Activated T-cell treated with anti-CD3 and anti-CD28 coated beads, Interleukin-2, amount 50 U/mL, for 1 hour (primary cell): ENCODE measurements around the gene PROSER2.
"Not testable (repeated sequence)": the region's sequence is repeated elsewhere in the genome, so short reads cannot be mapped to it uniquely, and the experiment has no call there.

Experiments used
- DNase-seq: peaks from one replicate; pipeline ENCODE4 v3.0.0-alpha.2; 2020

PROSER2 gene

DNA sequence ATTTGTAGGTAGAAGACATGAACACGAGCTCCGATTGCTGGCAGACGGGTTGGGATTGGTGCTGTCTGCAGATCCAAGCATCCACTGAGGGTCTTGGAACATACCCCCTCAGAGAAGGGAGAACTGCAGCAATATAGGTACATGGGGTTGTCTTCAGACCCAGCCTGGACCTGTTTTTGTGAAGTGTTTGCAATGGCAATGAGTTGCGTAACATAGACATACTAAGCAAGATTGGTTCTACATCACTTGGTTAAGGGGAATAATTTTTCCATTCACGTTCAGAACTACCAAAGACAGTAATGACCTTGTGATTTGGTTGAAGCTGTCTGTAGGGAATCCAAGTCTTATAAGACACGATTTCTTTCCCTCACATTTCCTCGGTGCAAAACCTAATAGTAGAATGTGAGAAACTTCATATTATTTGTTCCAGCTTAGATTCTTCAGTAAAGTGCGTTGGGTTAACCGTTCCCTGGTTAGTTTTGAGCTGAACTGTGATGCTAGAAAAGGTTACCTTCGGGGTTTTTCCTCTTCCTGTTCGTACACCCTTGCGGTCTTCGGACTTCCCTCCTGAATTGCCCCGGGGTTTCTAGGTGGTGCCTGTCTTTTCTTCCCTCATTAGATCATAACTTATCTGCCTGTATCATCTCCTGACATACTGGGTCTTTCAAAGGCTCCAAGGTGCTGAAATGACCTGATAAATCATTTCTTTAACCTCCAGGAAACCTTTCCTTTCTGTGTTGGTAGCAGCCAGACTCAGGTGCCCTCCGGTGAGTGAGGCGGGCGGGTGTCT, 14.4 kb downstream of the PROSER2 start:
- no peak for DNase-seq

DNA sequence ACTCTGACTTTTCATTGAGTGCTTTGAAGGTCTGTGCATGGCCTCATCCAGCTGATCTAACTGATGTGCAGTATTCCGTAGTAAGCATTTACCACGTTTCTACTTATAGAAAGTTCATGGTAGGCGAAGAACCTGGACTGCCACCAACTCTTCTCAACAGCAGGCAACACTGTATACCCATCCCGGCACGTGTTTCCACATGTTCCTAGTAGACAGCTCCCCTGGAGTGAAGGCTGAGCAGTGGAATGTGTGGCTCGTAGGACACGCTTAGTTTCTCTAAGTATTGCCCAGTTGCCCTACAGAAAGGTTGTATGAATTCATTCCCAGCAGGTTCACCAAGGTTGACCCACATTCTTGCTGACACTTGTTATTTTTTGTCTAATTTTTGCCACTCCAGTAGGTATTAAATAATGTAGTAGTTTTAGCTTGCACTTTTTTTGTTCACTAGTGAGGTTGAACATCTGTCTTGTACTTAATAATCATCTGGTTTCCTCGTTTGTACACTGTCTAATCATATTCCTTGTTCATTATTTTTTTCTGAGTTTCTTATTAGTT, 15.2 kb downstream of the PROSER2 start:
- DNase-seq: no peak

DNA sequence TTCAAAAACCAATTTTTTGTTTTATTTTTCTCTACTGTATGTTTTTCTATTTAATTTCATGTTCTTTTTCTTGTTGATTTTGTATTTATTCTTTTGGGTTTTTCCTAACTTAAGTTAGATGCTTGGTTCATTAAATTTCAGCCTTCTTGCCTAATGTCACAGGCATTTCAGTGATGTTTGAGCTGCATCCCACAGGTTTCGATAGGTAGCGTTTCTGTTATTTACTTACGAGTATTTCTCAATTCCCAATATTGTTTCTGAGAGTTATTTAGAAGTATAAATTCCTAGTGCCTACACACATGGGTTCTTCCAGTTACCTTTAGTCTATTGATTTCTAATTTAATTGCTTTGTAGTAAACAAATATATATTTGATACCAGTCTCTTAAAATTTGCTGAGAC, 18.2 kb downstream of the PROSER2 start:
- DNase-seq: no peak

DNA sequence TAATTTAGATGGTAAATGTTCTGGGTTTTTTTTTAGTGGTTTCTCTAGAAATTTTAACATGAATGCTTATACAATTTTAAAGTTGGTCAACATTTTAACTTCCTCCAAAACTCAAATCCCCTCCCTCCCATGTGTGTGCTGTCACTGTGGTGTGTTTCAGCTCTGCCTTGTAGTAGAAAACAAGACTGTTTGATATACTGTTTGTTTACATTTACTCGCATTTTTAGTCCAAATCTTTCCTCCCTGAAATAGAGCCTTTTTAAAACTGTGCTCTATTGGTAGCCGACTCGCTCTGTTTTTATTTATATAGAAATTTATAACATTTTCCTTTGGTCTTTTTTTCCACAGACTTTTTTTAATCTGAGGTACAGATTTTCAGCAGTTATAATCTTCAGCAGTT, 19.3 kb downstream of the PROSER2 start:
- DNase-seq: no peak

DNA sequence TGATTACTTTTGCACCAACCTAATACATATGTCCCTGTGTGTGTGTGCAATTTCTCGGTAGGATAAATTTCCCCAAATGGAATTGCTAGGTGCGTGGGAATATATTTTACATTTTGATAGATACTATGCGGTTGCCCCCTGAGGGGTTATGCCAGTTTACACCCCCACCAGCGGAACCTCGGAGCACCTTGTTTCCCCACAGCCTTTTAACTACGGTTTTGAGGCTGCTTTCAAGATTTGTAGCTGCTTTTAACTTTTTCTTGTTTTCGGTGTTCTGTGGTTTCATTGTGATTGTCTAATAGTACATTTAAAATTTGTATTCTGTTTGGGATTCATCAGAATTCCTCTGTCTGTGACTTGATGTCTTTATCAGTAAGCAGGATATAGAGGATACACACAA, 22.0 kb downstream of the PROSER2 start:
- no peak for DNase-seq

DNA sequence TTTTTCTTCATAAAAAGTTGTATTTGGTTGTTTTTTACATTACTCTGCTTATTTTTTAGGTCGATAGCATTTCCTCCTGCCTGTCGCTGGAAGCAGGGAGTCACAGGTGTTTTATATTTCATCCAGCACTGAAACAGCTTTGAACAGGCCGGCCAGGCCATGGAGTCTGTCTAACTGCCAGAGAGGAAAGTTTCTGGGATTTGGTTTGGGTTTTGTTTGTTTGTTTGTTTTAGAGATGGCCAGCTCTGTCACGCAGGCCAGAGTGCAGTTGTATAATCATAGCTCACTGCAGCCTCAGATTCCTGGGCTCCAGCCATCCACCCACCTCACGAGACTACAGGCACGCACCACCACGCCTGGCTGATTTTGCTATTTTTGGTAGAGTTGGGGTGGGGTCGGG, 23.4 kb downstream of the PROSER2 start:
- DNase-seq: no peak

DNA sequence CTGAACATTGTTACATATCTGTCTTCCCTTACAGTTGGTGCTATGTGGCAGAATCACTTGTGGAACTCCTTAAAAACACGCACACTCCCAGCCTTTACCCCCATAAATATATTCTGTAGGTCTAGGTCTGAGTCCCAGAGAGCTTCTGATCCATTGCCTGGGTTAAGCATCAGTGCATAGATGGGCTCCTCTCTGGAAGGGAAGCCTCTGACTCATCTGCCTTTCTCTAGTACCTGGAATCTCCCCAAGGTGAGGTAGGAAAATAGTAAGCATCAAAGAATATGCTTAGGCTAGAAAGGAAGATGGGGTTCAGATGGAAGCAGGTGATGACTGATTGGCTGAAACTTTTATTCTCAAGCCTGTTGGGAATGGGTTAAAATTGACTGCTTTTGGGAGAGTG, 26.1 kb downstream of the PROSER2 start:
- no peak for DNase-seq

DNA sequence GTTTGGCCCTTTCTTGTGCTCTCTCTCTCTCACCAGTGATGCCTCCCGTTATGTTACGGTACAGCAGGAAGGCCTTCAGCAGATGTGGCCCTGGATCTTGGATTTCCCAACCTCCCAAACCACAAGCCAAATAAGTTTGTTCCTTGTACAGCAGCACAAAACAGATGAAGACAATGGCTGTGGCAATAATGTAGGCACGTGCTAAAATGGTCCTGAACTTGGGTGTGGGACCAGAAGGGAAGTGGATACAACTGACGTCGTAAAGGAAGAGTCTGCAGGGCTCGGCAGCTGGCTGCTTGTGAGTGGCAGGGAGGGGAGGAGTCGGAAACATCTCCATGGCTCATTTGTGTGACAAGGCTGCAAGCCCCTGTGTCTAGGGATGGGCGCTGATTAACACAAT, 26.8 kb downstream of the PROSER2 start:
- no peak for DNase-seq

DNA sequence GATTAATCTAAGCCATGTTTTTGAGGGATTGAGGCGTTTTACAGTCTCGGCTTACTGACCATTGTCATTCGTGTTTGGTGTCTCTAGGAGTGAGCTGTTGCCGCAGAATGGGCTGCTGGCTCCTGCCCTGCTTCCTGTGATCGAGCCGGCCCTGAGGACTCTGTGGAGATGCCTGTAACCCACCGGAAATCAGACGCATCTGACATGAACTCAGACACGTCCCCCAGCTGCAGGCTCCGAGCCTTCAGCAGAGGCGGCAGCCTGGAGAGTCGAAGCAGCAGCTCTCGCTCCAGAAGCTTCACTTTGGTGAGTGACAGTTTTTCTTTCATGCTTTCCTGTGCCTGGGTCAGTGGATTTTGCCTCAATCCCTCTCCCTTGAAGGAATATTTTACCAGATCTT, 28.8 kb downstream of the PROSER2 start:
- no peak for DNase-seq

DNA sequence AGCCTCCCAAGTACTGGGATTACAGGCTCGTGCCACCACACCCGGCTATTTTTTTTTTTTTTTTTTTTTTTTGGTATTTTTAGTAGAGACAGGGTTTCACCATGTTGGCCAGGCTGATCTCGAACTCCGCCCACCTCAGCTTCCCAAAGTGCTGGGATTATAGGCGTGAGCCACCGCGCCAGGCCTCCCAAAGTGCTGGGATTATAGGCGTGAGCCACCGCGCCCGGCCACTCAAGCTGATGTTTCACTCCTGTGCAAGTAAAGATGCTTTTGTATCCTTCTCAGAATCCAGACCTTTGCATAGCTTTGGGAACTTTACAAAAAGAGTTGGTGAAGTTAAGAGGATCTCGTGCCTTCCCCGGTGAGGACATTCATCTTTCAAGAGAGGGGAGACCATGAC, 29.5 kb downstream of the PROSER2 start:
- DNase-seq: not testable (repeated sequence)

DNA sequence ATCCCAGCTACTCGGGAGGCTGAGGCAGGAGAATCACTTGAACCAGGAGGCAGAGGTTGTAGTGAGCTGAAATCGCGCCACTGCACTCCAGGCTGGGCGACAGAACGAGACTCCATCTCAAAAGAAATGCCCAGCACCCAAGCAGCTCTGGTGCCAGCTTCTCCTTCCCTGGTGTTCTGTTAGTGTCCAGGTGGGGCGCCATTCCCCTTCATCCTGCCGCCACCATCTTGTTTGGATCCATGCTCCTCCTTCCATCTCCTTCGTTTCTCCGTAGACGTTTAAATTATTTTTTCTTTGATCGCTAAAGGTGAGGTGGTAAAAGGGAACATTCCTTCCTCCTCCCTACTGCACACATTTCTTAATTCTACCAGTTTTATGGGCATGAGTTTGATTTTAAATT, 30.3 kb downstream of the PROSER2 start:
- DNase-seq: no peak

DNA sequence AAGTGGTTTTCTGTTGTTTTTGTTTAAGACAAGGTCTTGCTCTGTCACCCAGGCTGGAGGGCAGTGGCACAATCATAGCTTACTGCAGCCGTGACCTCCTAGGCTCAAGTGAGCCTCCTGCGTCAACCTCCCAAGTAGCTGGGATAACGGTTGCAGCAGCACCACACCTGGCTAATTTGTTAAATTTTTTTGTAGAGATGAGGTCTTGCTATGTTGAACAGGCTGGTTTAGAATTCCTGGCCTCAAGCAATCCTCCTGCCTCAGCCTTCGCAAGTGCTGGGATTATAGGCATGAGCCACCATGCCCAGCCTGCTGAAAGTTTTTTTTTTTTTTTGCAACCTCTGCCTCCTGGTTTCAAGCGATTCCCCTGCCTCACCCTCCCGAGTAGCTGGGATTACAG, 31.1 kb downstream of the PROSER2 start:
- no peak for DNase-seq

DNA sequence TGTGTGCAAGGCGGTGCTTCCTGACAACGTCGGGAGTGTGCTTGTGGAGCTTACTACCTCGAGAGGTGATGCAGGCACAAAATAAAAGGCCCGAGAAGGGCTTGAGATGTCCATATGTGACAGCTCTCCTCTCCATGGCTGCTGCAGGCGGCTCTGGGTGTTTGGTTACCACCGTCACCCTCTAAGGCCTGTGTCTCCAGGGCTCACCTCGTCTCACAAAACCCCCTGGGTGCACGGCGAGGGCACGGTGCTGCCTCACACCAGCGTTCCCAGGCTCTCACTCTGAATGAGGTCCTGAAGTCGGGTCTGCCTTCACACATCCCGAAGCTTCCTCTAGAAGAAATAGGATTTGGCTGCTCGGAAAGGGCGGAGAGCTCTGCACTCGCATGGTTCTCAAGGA, 32.9 kb downstream of the PROSER2 start:
- no peak for DNase-seq

DNA sequence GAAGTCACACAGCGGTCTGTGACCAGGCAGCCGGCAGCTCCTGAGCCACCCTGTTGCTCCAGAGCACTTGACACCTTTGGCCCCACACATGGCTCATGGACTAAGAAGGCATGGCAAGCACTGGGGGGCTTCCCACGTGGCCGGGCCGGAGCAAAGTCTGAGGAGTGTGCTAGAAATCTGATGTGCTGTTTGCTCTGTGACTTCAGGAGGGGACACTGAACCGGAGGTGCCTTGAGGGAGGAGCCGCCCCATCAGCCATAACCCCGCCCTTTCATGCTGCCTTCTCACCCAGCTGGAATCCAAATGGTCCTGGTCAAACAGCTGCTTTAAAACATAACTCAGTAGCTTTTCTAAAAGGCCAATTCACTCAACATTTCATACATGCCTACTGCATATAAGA, 33.5 kb downstream of the PROSER2 start:
- no peak for DNase-seq

DNA sequence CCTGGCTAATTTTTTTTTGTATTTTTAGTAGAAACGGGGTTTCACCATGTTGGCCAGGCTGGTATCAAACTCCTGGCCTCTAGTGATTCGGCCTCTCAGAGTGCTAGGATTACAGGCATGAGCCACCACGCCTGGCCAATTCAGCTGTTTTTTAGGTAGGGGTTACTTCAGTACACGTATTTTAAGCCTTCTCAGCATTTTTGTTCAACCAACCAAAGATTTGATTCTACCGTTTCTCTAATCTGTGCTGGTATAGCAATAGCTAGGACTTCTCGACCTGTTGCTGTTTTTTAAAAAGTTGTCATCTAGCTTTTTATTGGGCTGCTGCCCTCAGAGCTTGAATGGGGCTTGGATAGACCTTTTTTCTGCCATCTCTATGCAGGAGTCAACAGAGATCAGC, 34.9 kb downstream of the PROSER2 start:
- no peak for DNase-seq

DNA sequence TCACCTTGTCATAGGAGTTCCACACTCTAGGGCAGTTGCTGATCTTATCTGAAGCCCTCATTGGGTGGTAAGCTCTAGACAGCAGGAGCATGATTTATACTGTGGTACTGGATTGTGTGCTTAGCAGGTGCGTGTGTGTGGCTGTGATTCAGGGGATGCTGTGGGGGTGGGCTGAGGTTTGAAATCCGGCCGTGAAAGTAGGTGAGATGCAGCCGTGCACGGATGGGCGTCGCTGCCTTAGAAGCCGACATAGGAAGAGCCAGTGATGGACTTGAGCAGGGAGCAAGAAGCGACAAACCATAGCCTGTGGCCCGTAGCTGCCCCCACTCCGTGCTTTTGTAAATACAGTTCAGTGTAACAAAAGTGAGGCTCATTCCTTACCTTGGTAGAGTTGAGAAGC, 38.2 kb downstream of the PROSER2 start:
- DNase-seq: no peak

DNA sequence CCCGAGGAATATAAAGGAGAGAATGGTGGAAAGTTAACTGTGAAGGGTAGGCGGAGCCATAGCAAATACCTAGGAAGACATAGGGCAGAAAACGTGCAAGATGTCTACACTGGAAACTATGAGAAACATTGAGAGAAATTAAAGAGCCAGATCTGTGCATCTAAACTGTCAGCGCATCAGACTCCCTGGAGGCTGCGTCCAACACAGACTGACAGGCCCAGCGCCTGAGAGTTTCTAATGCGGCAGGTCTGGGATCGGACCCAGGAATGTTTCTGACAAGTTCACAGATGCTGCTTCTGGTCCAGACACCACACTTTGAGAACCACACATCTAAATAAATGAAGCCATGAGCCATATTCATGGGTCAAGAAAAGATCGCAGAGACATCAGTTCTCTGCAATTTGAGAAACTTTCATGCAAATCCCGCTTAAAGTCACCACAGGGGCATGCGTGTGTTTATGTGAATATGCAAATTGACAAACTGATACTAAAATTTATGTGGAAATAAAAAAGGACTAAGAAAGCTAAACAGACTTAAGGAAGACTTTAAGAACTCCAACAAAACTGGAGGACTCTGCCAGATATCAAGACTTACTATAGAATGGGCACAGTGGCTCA, 38.8 kb downstream of the PROSER2 start:
- DNase-seq: no peak

DNA sequence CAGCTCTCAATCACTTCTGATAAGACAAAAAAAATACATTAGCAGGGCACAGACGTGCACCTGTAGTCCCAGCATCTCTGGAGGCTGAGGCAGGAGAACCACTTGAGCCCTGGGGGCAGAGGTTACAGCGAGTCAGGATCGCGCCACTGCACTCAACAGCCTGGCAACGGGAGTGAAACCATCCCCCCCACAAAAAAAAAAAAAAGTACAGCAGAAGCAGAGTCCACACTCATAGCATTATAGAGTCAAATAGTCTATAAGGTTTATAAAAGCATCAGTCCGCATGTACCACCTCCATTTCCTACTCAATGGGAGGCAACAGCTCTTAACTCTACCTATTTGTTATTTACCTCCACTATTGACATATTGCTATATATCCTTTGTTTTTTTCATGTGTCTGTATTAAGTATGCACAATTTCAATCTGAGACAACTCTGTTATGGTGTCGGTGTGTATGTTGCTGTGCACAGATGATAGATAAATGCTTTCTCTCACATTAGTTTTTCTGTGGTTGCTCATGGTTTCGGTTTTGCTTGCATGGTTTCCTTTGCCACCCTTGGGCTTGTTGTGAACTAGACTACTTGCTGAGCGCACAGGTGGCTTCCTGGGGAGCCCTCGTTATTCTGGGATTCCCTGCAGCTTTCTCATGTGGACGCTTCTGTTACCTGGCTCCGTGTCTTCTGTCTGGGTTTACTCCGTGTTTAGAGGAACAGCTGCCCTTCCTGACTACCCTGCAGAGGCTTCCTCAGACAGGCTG, 40.4 kb downstream of the PROSER2 start:
- no peak for DNase-seq

DNA sequence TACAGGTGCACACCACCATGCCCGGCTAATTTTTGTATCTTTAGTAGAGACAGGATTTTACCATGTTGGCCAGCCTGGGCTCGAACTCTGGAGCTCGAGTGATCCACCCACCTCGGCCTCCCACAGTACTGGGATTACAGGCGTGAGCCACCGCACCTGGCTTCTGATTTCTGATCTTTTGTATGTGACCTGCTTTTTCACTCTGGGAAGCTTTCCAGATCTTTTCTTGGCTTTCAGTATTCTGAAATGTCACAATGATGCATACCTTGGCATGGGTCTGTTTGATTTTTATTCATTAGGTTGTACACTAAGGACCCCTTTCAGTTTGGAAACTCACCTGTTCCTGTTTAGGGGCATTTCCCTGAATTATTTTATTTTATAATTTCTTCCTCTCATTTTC, 41.6 kb downstream of the PROSER2 start:
- DNase-seq: no peak

DNA sequence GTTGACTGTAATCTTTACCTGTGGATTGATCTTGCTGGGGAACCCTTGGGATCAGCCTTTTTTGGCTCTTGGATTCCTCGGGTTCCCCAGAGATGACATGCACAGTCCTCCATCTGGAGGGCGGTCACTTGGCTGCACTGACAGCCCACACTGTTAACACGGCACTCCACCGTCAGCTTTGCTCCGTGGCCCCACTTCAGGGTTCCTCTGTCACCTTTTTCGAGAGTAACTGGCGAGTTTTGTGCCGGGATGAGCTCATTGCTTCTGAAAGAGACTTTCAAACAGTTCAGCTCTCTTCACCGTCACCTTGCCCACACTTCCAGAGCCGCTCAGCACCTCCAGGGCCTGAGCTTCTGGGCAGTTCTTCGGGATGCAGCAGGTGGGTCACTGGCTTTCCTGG, 42.4 kb downstream of the PROSER2 start:
- DNase-seq: no peak

DNA sequence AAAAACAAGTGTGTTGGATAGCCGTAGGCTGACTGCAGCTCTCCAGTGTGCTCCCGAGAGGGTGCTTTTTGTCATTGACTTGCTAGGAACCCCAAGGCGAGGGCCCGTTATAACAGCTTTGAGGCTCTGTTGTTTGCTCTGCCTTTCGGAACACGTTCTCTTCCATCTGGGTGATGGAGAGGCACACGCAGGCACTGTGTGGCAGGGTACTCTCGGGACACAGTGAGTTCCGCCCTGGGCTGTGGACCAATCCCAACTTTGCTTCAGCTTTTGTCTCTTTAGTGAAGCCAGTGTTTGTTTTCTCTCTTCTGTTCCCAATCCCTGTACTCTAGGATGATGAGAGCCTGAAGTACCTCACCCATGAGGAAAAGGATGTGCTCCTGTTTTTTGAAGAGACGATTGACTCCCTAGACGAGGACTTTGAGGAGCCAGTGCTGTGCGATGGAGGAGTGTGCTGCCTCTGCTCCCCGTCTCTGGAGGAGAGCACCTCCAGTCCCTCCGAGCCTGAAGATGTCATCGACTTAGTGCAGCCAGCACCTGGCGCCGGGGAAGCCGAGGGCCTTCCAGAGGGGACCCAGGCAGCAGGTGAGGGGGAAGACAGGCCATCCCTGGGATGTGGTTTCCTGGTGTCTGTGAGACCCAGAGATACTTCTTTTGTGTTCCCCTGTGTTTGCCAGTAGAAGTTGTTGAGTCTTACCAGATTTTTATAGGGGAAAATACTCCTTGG, 43.2 kb downstream of the PROSER2 start:
- no peak for DNase-seq

DNA sequence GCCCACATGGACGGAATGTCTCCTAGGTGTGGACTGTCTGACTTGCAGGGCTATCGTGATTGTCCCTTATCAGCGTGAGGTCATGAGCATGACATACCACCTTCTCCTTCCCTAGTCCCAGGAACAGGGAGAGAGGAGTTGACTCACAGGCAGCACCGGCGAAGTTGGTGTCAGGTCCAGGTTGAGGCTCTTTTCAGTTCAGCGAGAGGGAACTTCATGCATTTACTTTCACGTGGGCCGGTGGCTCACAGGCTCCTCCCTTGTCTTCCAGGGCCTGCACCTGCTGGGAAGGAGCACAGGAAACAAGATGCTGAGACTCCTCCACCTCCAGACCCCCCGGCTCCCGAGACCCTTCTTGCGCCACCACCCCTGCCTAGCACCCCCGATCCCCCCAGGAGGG, 46.1 kb downstream of the PROSER2 start:
- DNase-seq: no peak
